SK-N-SH treated with all-trans-retinoic acid at 6 μM for 48 hours (cell line): ENCODE results near the gene DCTN2.

Source experiments
- ATAC-seq: fragments of 200-7000 bp; cut with Tn5 transposase; 3 replicates; pipeline ENCODE4 v1.9.1; 2020; ENCODE audit warnings: mild to moderate bottlenecking, moderate library complexity
- ARNTL ChIP-seq: fragments of 450-650 bp; formaldehyde crosslinking; IDR thresholded peaks from 2 replicates; pipeline ENCODE4 v1.5.0; 2020; ENCODE audit warnings: low read depth, mild to moderate bottlenecking, moderate library complexity, borderline replicate concordance
- BACH2 ChIP-seq: fragments of 250-450 bp; sonication (Bioruptor Pico); IDR thresholded peaks from 2 replicates; pipeline ENCODE4 v1.9.0; 2021; ENCODE audit warnings: mild to moderate bottlenecking, borderline replicate concordance
- CREB5 ChIP-seq: fragments of 250-450 bp; sonication (Bioruptor Pico); IDR thresholded peaks from 2 replicates; pipeline ENCODE4 v1.5.1; 2020; ENCODE audit warnings: low read depth, mild to moderate bottlenecking, moderate library complexity
- ESRRG ChIP-seq: fragments of 250-450 bp; sonication (Bioruptor Pico); IDR thresholded peaks from 2 replicates; pipeline ENCODE4 v1.6.1; 2021; ENCODE audit warnings: mild to moderate bottlenecking
- GLIS3 ChIP-seq: fragments of 250-450 bp; sonication (Bioruptor Pico); IDR thresholded peaks from 2 replicates; pipeline ENCODE4 v1.5.0; 2020; ENCODE audit warnings: mild to moderate bottlenecking, moderate library complexity
- PATZ1 ChIP-seq: fragments of 250-450 bp; sonication (Bioruptor Pico); IDR thresholded peaks from 2 replicates; pipeline ENCODE4 v1.8.0; 2020; ENCODE audit warnings: mild to moderate bottlenecking, moderate library complexity, borderline replicate concordance
- POU6F1 ChIP-seq: fragments of 250-450 bp; sonication (Bioruptor Pico); IDR thresholded peaks from 2 replicates; pipeline ENCODE4 v1.8.0; 2021; ENCODE audit warnings: low read depth, mild to moderate bottlenecking, moderate library complexity, borderline replicate concordance
- PPARA ChIP-seq: fragments of 250-450 bp; sonication (Bioruptor Pico); IDR thresholded peaks from 2 replicates; pipeline ENCODE4 v1.5.0; 2020; ENCODE audit warnings: mild to moderate bottlenecking, borderline replicate concordance
- ZC3H10 ChIP-seq: fragments of 250-450 bp; sonication (Bioruptor Pico); IDR thresholded peaks from 2 replicates; pipeline ENCODE4 v1.5.1; 2021; ENCODE audit warnings: mild to moderate bottlenecking, moderate library complexity
- ZFP30 ChIP-seq: fragments of 450-650 bp; formaldehyde crosslinking; IDR thresholded peaks from 2 replicates; pipeline ENCODE4 v1.5.0; 2022; ENCODE audit warnings: mild to moderate bottlenecking, moderate library complexity
- ZNF565 ChIP-seq: fragments of 450-650 bp; formaldehyde crosslinking; conservative IDR thresholded peaks from 2 replicates; pipeline ENCODE4 v1.5.0; 2020; ENCODE audit warnings: low read depth, mild to moderate bottlenecking, moderate library complexity
- ZNF70 ChIP-seq: fragments of 450-650 bp; formaldehyde crosslinking; IDR thresholded peaks from 2 replicates; pipeline ENCODE4 v1.5.0; 2020; ENCODE audit warnings: mild to moderate bottlenecking, moderate library complexity
- ZNF8 ChIP-seq: fragments of 450-650 bp; formaldehyde crosslinking; IDR thresholded peaks from 2 replicates; pipeline ENCODE4 v1.5.0; 2020; ENCODE audit warnings: mild to moderate bottlenecking, moderate library complexity
- TF ChIP-seq, protein P1 (sequence below): fragments of 250-450 bp; sonication (Bioruptor Pico); IDR thresholded peaks from 2 replicates; pipeline ENCODE4 v1.5.0; 2020; ENCODE audit warnings: mild to moderate bottlenecking, moderate library complexity

Gene DCTN2

GRCh38 chr12:57547288-57548012 is 458 bp upstream of the DCTN2 start:
- ATAC-seq = no peak

DNA sequence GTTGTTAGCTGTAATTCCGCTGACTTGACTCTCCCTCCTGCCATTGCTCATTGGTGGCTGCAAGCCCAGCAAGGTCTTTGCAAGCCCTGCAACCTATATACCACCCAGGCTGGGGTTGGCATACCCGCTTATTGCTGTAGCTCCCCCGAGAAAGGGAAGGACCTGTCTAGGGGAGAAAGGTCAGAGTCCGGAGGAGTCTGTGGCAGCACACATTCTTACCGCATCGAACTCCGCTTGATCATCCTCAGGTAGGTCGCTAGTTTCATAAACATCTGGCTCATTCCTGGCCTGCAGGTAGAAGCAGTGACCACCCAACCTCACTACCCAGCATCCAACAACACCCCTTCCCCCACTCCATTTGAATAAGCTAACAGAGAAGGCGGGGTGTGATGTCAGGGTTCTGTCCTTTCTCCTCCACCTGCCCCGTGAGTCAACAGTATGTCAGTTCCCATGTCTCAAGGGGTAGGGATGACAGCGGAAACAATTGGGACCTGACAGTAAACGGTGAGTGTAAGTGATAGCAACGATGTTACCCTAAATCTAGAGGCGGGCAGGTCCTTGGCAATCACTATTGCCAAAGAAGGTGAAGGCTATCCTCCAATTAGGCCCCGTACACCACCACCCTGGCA is 1.1 kb downstream of the DCTN2 start:
- ATAC-seq = no peak
- no peak for TF ChIP-seq ESRRG (CRISPR knock-in tag)
- no peak for TF ChIP-seq CREB5 (CRISPR knock-in tag)
- no peak for TF ChIP-seq BACH2 (CRISPR knock-in tag)
- TF ChIP-seq PATZ1 (CRISPR knock-in tag) = no peak
- TF ChIP-seq ZNF8 (CRISPR knock-in tag) = no peak
- TF ChIP-seq ZNF565 (CRISPR knock-in tag) = no peak
- TF ChIP-seq ZNF70 (CRISPR knock-in tag) = no peak
- no peak for TF ChIP-seq ZFP30 (CRISPR knock-in tag)
- TF ChIP-seq, protein P1, sequence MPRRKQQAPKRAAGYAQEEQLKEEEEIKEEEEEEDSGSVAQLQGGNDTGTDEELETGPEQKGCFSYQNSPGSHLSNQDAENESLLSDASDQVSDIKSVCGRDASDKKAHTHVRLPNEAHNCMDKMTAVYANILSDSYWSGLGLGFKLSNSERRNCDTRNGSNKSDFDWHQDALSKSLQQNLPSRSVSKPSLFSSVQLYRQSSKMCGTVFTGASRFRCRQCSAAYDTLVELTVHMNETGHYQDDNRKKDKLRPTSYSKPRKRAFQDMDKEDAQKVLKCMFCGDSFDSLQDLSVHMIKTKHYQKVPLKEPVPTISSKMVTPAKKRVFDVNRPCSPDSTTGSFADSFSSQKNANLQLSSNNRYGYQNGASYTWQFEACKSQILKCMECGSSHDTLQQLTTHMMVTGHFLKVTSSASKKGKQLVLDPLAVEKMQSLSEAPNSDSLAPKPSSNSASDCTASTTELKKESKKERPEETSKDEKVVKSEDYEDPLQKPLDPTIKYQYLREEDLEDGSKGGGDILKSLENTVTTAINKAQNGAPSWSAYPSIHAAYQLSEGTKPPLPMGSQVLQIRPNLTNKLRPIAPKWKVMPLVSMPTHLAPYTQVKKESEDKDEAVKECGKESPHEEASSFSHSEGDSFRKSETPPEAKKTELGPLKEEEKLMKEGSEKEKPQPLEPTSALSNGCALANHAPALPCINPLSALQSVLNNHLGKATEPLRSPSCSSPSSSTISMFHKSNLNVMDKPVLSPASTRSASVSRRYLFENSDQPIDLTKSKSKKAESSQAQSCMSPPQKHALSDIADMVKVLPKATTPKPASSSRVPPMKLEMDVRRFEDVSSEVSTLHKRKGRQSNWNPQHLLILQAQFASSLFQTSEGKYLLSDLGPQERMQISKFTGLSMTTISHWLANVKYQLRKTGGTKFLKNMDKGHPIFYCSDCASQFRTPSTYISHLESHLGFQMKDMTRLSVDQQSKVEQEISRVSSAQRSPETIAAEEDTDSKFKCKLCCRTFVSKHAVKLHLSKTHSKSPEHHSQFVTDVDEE (CRISPR knock-in tag) = no peak
- no peak for TF ChIP-seq ARNTL (CRISPR knock-in tag)
- TF ChIP-seq GLIS3 (CRISPR knock-in tag) = no peak

More at GRCh38 chr12:57547288-57548012, 458 bp upstream of the DCTN2 start:
- TF ChIP-seq ARNTL (CRISPR knock-in tag) (no peak), PATZ1 (CRISPR knock-in tag) (no peak), ZC3H10 (CRISPR knock-in tag) (no peak), ZNF70 (CRISPR knock-in tag) (no peak), POU6F1 (CRISPR knock-in tag) (no peak), ZNF565 (CRISPR knock-in tag) (no peak), BACH2 (CRISPR knock-in tag) (no peak), ZFP30 (CRISPR knock-in tag) (no peak), CREB5 (CRISPR knock-in tag) (no peak), ZNF8 (CRISPR knock-in tag) (no peak), PPARA (CRISPR knock-in tag) (no peak)
- TF ChIP-seq, protein P1 (CRISPR knock-in tag) = no peak
